Neural progenitor cell (in vitro differentiated cells): ENCODE results near the gene ERCC1. TPM values are rescaled to one million over a fixed set of nuclear protein-coding genes. Genes with fewer than 3 reads are reported as not detected.

ENCODE experiments used
- DNase-seq: peaks from one replicate; pipeline ENCODE4 v3.0.0-alpha.2; 2016; ENCODE audit warnings: low spot score
- H2AFZ ChIP-seq: fragments of 200-600 bp; sonication (generic); replicated peaks from 2 replicates; pipeline ENCODE4 v1.6.1; 2016; ENCODE audit warnings: antibody characterized with exemption
- H3F3A ChIP-seq: fragments of 200-600 bp; sonication (generic); 2 replicates; pipeline ENCODE4 v1.6.1; 2016; ENCODE audit warnings: antibody characterized with exemption, low read depth
- H3K27ac ChIP-seq: fragments of 200-600 bp; sonication (generic); 2 replicates; pipeline ENCODE4 v1.5.1; 2016; ENCODE audit warnings: mild to moderate bottlenecking
- H3K27me3 ChIP-seq: fragments of 200-600 bp; sonication (generic); 2 replicates; pipeline ENCODE4 v1.6.1; 2016; ENCODE audit warnings: mild to moderate bottlenecking, moderate library complexity
- H3K36me3 ChIP-seq: fragments of 200-600 bp; sonication (generic); 2 replicates; pipeline ENCODE4 v1.5.1; 2016
- H3K4me1 ChIP-seq: fragments of 200-600 bp; sonication (generic); 2 replicates; pipeline ENCODE4 v1.6.1; 2016; ENCODE audit warnings: mixed run types
- H3K4me2 ChIP-seq: fragments of 200-600 bp; sonication (generic); 2 replicates; pipeline ENCODE4 v1.6.1; 2016
- H3K4me3 ChIP-seq: fragments of 200-600 bp; sonication (generic); 2 replicates; pipeline ENCODE4 v1.5.1; 2016
- H3K79me2 ChIP-seq: fragments of 200-600 bp; sonication (generic); 2 replicates; pipeline ENCODE4 v1.6.1; 2016; ENCODE audit warnings: low read depth
- H3K9ac ChIP-seq: fragments of 200-600 bp; sonication (generic); 2 replicates; pipeline ENCODE4 v1.6.1; 2016
- H3K9me3 ChIP-seq: fragments of 200-600 bp; sonication (generic); 2 replicates; pipeline ENCODE4 v1.5.1; 2016; ENCODE audit warnings: low read depth
- H4K20me1 ChIP-seq: fragments of 200-600 bp; sonication (generic); 2 replicates; pipeline ENCODE4 v1.6.1; 2016; ENCODE audit warnings: low read depth
- H3K27ac Mint-ChIP-seq: 3 replicates; pipeline ENCODE4 v1.8.0; 2021; ENCODE audit warnings: mixed read lengths
- H3K27me3 Mint-ChIP-seq: 2 replicates; pipeline ENCODE4 v1.8.0; 2022; ENCODE audit warnings: low read depth, mild to moderate bottlenecking, inconsistent platforms, moderate library complexity, mixed read lengths; ENCODE audit not compliant: insufficient read depth
- H3K36me3 Mint-ChIP-seq: 3 replicates; pipeline ENCODE4 v1.8.0; 2021; ENCODE audit warnings: mixed read lengths
- H3K4me1 Mint-ChIP-seq: 3 replicates; pipeline ENCODE4 v1.8.0; 2021; ENCODE audit warnings: mixed read lengths
- H3K4me3 Mint-ChIP-seq: 3 replicates; pipeline ENCODE4 v1.8.0; 2021; ENCODE audit warnings: mild to moderate bottlenecking, moderate library complexity, mixed read lengths
- H3K9me3 Mint-ChIP-seq: 3 replicates; pipeline ENCODE4 v1.8.0; 2020; ENCODE audit warnings: mixed read lengths
- CTCF ChIP-seq: fragments of 200-600 bp; sonication (generic); IDR thresholded peaks from 2 replicates; pipeline ENCODE4 v1.5.1; 2017; ENCODE audit warnings: antibody characterized with exemption, mild to moderate bottlenecking
- EZH2 ChIP-seq: fragments of 200-600 bp; sonication (generic); IDR thresholded peaks from 2 replicates; pipeline ENCODE4 v1.6.1; 2017; ENCODE audit warnings: antibody characterized with exemption, mild to moderate bottlenecking, moderate library complexity
- EZH2phosphoT487 ChIP-seq: fragments of 200-600 bp; sonication (generic); IDR thresholded peaks from 2 replicates; pipeline ENCODE4 v1.6.1; 2017; ENCODE audit warnings: antibody characterized with exemption
- total RNA-seq: library from RNA; depleted of rRNA; stranded (reverse); fragments of >200 nt; gene quantifications from 2 replicates; pipeline ENCODE4 v1.2.3, GENCODE V29; 2015; ENCODE audit warnings: low replicate concordance

Gene ERCC1
- total RNA-seq, 1 donor from 2014 or later, result 46.0 TPM

- H3K9ac ChIP-seq, result no peak overlapping the region
- no peaks in the 10 kb centered on the region for H3K79me2 ChIP-seq
- H3K27ac Mint-ChIP-seq, result no peak overlapping the region
- no peak for DNase-seq
- peak overlapping the region; percentile 57 for H3K4me2 ChIP-seq
- no peaks in the 10 kb centered on the region for H3K36me3 ChIP-seq
- peaks cover 8% of the 10 kb centered on the region for H4K20me1 ChIP-seq
- no peak overlapping the region for H3K27ac ChIP-seq
- peaks cover 30% of the 10 kb centered on the region for H3K27me3 ChIP-seq
- peaks cover 11% of the 10 kb centered on the region for H3K4me1 ChIP-seq
- TF ChIP-seq CTCF (no peak), EZH2phosphoT487 (no peak), EZH2 (no peak)
- H3K36me3 Mint-ChIP-seq, result no peaks in the 10 kb centered on the region
- no peak overlapping the region for H3K4me3 ChIP-seq
- peaks cover 45% of the 10 kb centered on the region for H3K27me3 Mint-ChIP-seq
- H3K9me3 ChIP-seq, result no peaks in the 10 kb centered on the region
- H3F3A ChIP-seq, result peaks cover 15% of the 10 kb centered on the region
- no peak overlapping the region for H2AFZ ChIP-seq
- H3K4me3 Mint-ChIP-seq, result peak overlapping the region; percentile 66
- H3K4me1 Mint-ChIP-seq, result peaks cover 38% of the 10 kb centered on the region
- peaks cover 1% of the 10 kb centered on the region for H3K9me3 Mint-ChIP-seq
Observed at GRCh38 chr19:45471931-45472562, 48.3 kb upstream of the ERCC1 start.

GRCh38 chr19:45471111-45471930, 47.6 kb upstream of the ERCC1 start:
- Histone ChIP-seq H3K27ac (no peak overlapping the region), H3K4me2 (no peak overlapping the region), H3K4me3 (no peak overlapping the region), H2AFZ (no peak overlapping the region), H3F3A (peaks cover 15% of the 10 kb centered on the region), H3K36me3 (no peaks in the 10 kb centered on the region), H3K4me1 (peaks cover 11% of the 10 kb centered on the region), H3K9me3 (no peaks in the 10 kb centered on the region), H3K79me2 (no peaks in the 10 kb centered on the region), H3K9ac (no peak overlapping the region), H4K20me1 (peaks cover 8% of the 10 kb centered on the region), H3K27me3 (peaks cover 33% of the 10 kb centered on the region)
- H3K4me1 Mint-ChIP-seq, result peaks cover 39% of the 10 kb centered on the region
- no peaks in the 10 kb centered on the region for H3K36me3 Mint-ChIP-seq
- no peak for TF ChIP-seq CTCF
- TF ChIP-seq EZH2, result no peak
- TF ChIP-seq EZH2phosphoT487, result no peak
- H3K27ac Mint-ChIP-seq, result peak overlapping the region; percentile 33
- peaks cover 42% of the 10 kb centered on the region for H3K27me3 Mint-ChIP-seq
- peak overlapping the region; percentile 92 for H3K4me3 Mint-ChIP-seq
- DNase-seq, result no peak
- no peaks in the 10 kb centered on the region for H3K9me3 Mint-ChIP-seq

- Mint-ChIP-seq H3K27ac (peak overlapping the region; percentile 33), H3K27me3 (peaks cover 41% of the 10 kb centered on the region), H3K4me1 (peaks cover 39% of the 10 kb centered on the region), H3K9me3 (no peaks in the 10 kb centered on the region), H3K36me3 (no peaks in the 10 kb centered on the region), H3K4me3 (peak overlapping the region; percentile 92)
- peaks cover 11% of the 10 kb centered on the region for H3K4me1 ChIP-seq
- peaks cover 15% of the 10 kb centered on the region for H3F3A ChIP-seq
- H3K79me2 ChIP-seq, result no peaks in the 10 kb centered on the region
- TF ChIP-seq EZH2phosphoT487 (no peak), CTCF (no peak), EZH2 (no peak)
- H3K4me2 ChIP-seq, result no peak overlapping the region
- no peak overlapping the region for H2AFZ ChIP-seq
- no peak overlapping the region for H3K4me3 ChIP-seq
- DNase-seq, result no peak
- no peak overlapping the region for H3K9ac ChIP-seq
- H3K36me3 ChIP-seq, result no peaks in the 10 kb centered on the region
- H3K27me3 ChIP-seq, result peaks cover 39% of the 10 kb centered on the region
- peaks cover 8% of the 10 kb centered on the region for H4K20me1 ChIP-seq
- no peak overlapping the region for H3K27ac ChIP-seq
- no peaks in the 10 kb centered on the region for H3K9me3 ChIP-seq
Observed at GRCh38 chr19:45470762-45471081, 47.0 kb upstream of the ERCC1 start.
